Erythroblast (primary cell): ENCODE measurements around the gene ZNF132.

Experiments
- GATA1 ChIP-seq: IDR thresholded peaks from 2 replicates; pipeline ENCODE4 v1.6.1; 2011; ENCODE audit warnings: low read depth, mild to moderate bottlenecking, control low read depth, low read length, moderate library complexity
- POLR2A ChIP-seq: IDR thresholded peaks from 2 replicates; pipeline ENCODE4 v1.6.1; 2011; ENCODE audit warnings: mild to moderate bottlenecking, low read length

DNA sequence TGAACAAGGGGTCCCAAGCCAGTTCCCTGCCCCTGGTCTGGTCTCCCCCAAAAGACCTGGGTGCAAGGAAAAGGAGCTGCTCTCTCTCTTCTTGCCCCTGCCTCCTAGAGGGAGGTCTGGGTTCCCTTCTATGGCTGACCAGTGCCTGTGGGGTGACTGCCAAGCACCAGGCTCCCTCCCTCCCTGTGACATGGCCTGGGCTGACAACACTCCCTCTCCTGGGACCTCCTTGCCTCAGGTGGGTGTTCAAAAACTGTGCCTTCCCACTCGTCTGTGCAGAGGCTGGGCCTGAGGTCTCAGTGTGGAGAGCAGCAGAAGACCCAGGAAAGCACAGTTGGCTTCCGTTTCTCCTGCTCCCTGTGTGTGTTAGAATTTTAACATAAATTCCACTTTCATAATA, 40.9 kb upstream of the ZNF132 start:
- TF ChIP-seq POLR2A = no peak
- TF ChIP-seq GATA1 = no peak
